ENCODE results near the gene PRCC.

PRCC gene

DNA sequence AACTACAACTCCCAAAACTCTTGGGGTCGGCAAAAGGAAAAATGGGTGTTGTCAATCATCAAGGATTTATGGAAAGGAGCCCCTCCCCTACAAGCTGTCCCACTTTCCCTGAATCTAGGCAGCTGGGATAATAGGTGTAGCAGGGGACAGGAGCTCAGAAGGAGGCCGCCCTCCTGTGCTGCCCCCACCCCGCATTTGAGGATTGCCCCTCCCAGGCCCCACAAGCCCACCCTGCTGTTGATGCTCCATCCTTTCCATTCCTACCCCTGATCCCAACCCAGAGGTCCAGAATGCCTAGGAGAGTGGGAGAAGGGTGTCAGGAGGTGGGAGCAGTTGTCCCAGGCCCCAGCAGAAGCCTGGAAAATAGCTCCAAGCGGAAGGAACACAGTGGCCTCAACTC lies 24.5 kb upstream of the PRCC start:
- peaks cover 67% of the 10 kb centered on the region for H3K79me2 ChIP-seq (ENCODE audit: insufficient read depth, low read length)
- H3K4me1 ChIP-seq (ENCODE audit: insufficient read depth, low read length, poor library complexity, severe bottlenecking) = peaks cover 39% of the 10 kb centered on the region
- H3K4me2 ChIP-seq (ENCODE audit: low read depth, low read length, poor library complexity, severe bottlenecking) = no peak overlapping the region
- H3K27me3 ChIP-seq (ENCODE audit: insufficient read depth, low read length, poor library complexity, severe bottlenecking) = no peaks in the 10 kb centered on the region
- no peak for TF ChIP-seq EZH2phosphoT487 (IDR thresholded peaks at IDR 0.05; ENCODE audit: borderline replicate concordance)
- TF ChIP-seq, protein P1, sequence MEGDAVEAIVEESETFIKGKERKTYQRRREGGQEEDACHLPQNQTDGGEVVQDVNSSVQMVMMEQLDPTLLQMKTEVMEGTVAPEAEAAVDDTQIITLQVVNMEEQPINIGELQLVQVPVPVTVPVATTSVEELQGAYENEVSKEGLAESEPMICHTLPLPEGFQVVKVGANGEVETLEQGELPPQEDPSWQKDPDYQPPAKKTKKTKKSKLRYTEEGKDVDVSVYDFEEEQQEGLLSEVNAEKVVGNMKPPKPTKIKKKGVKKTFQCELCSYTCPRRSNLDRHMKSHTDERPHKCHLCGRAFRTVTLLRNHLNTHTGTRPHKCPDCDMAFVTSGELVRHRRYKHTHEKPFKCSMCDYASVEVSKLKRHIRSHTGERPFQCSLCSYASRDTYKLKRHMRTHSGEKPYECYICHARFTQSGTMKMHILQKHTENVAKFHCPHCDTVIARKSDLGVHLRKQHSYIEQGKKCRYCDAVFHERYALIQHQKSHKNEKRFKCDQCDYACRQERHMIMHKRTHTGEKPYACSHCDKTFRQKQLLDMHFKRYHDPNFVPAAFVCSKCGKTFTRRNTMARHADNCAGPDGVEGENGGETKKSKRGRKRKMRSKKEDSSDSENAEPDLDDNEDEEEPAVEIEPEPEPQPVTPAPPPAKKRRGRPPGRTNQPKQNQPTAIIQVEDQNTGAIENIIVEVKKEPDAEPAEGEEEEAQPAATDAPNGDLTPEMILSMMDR (conservative IDR thresholded peaks at IDR 0.05; ENCODE audit: low read length) = no peak
- H4K20me1 ChIP-seq (ENCODE audit: insufficient read depth, low read length, poor library complexity, severe bottlenecking) = peaks cover 34% of the 10 kb centered on the region
- no peaks in the 10 kb centered on the region for H3K9me2 ChIP-seq (replicated peaks; ENCODE audit: low read depth, low read length)
- no peak overlapping the region for H2AFZ ChIP-seq (ENCODE audit: low read length)
- peaks cover 37% of the 10 kb centered on the region; the same call in 1 of the 2 replicates for H3K36me3 ChIP-seq (ENCODE audit: insufficient read depth, low read length)
- peaks cover 19% of the 10 kb centered on the region; the same call in 1 of the 2 replicates for H3F3A ChIP-seq (ENCODE audit: low read depth)
- no peak overlapping the region for H3K4me3 ChIP-seq (ENCODE audit: low read length, poor library complexity, severe bottlenecking)
- H3K9me3 ChIP-seq (ENCODE audit: insufficient read depth, low read depth, low read length) = no peaks in the 10 kb centered on the region
- H3K9ac ChIP-seq (ENCODE audit: low read depth, low read length, poor library complexity, severe bottlenecking) = no peak overlapping the region

DNA sequence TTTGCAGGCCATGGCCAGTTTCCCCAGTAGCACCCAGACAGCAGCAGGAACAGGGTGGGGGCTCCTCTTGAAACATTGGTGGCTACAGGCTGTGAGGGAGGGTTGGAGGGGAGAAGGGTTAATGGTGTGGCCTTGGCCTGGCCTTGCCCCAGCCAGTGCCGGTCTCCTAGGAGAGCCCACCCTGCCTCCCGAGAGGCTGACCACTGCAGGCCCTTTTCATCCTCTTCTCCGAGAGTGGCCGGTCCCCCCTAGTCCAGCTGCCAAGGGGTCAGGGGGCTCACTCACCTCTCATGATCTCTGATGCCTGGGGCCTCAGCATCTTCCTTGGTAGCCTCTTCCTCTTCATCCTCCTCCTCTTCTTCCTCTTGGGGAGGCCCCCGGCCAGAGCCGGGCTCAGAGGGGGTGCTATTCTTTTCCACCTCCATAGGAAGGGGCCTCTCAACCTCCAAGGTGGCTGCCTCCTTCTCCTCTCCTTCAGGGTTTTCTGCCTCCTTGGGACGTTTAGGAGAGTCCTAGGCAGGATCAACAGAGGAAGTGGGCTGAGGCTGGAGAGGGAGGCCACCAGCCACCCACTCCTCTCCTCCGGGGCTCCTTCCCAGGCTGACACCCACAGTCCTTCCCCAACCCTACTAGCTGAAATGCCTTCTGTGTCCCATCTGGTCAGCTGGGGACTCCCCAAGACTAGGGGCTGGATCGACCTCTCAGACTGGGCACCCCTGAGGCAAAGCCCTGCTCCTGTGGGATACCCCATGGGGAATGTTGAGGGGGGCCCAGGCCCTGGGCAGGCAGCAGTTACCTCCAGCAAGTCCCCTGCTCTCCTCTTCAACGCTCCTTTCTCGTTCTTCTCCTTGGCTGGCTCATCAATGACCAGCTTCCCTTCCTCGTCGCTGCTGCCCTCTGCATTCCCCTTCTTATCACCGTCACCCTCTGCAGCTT lies 23.7 kb upstream of the PRCC start:
- Histone ChIP-seq H3K4me1 (ENCODE audit: insufficient read depth, low read length, poor library complexity, severe bottlenecking) (peaks cover 40% of the 10 kb centered on the region), H3F3A (ENCODE audit: low read depth) (peaks cover 19% of the 10 kb centered on the region; the same call in 1 of the 2 replicates), H3K4me2 (ENCODE audit: low read depth, low read length, poor library complexity, severe bottlenecking) (no peak overlapping the region), H4K20me1 (ENCODE audit: insufficient read depth, low read length, poor library complexity, severe bottlenecking) (peaks cover 42% of the 10 kb centered on the region), H3K36me3 (ENCODE audit: insufficient read depth, low read length) (peaks cover 37% of the 10 kb centered on the region; the same call in 1 of the 2 replicates), H3K27me3 (ENCODE audit: insufficient read depth, low read length, poor library complexity, severe bottlenecking) (no peaks in the 10 kb centered on the region), H3K9me2 (replicated peaks; ENCODE audit: low read depth, low read length) (no peaks in the 10 kb centered on the region), H3K4me3 (ENCODE audit: low read length, poor library complexity, severe bottlenecking) (no peak overlapping the region), H3K79me2 (ENCODE audit: insufficient read depth, low read length) (peaks cover 75% of the 10 kb centered on the region), H3K9me3 (ENCODE audit: insufficient read depth, low read depth, low read length) (no peaks in the 10 kb centered on the region), H2AFZ (ENCODE audit: low read length) (no peak overlapping the region), H3K9ac (ENCODE audit: low read depth, low read length, poor library complexity, severe bottlenecking) (no peak overlapping the region)
- no peak for TF ChIP-seq EZH2phosphoT487 (IDR thresholded peaks at IDR 0.05; ENCODE audit: borderline replicate concordance)
- TF ChIP-seq, protein P1 (conservative IDR thresholded peaks at IDR 0.05; ENCODE audit: low read length) = no peak

DNA sequence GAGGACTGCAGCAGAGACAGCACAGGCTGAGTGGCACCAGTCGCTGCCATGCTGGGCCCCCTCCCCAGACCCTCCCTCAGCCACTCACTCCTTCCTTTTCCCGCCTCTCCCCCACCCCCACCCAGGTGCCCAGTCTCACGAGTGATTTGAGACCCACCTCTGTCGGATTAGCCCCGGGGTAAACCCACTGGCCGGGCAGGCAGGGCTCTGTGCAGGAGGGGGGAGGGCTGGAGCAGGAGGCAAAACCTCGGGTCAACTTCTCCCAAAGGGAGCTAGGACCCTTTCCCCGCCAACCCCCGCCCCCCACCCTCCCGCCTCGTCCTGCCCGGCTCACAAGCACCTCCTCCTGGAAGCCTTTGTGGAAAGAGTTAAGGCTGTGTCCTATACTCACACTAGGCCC lies 23.0 kb upstream of the PRCC start:
- peaks cover 19% of the 10 kb centered on the region; the same call in 1 of the 2 replicates for H3F3A ChIP-seq (ENCODE audit: low read depth)
- no peaks in the 10 kb centered on the region for H3K9me3 ChIP-seq (ENCODE audit: insufficient read depth, low read depth, low read length)
- no peaks in the 10 kb centered on the region for H3K27me3 ChIP-seq (ENCODE audit: insufficient read depth, low read length, poor library complexity, severe bottlenecking)
- TF ChIP-seq, protein P1 (conservative IDR thresholded peaks at IDR 0.05; ENCODE audit: low read length) = no peak
- TF ChIP-seq EZH2phosphoT487 (IDR thresholded peaks at IDR 0.05; ENCODE audit: borderline replicate concordance) = no peak
- no peak overlapping the region for H3K4me2 ChIP-seq (ENCODE audit: low read depth, low read length, poor library complexity, severe bottlenecking)
- H3K4me3 ChIP-seq (ENCODE audit: low read length, poor library complexity, severe bottlenecking) = no peak overlapping the region
- H3K36me3 ChIP-seq (ENCODE audit: insufficient read depth, low read length) = peaks cover 37% of the 10 kb centered on the region; the same call in 1 of the 2 replicates
- H4K20me1 ChIP-seq (ENCODE audit: insufficient read depth, low read length, poor library complexity, severe bottlenecking) = peaks cover 49% of the 10 kb centered on the region
- H3K4me1 ChIP-seq (ENCODE audit: insufficient read depth, low read length, poor library complexity, severe bottlenecking) = peaks cover 40% of the 10 kb centered on the region
- no peak overlapping the region for H2AFZ ChIP-seq (ENCODE audit: low read length)
- H3K79me2 ChIP-seq (ENCODE audit: insufficient read depth, low read length) = peaks cover 76% of the 10 kb centered on the region
- no peaks in the 10 kb centered on the region for H3K9me2 ChIP-seq (replicated peaks; ENCODE audit: low read depth, low read length)
- H3K9ac ChIP-seq (ENCODE audit: low read depth, low read length, poor library complexity, severe bottlenecking) = no peak overlapping the region
